Tongue (tissue), 2 donors: ENCODE measurements around the gene P4HB. TPM values are rescaled to one million over a fixed set of nuclear protein-coding genes. Genes with fewer than 3 reads are reported as not detected.

Experiments used
- DNase-seq: peaks from one replicate; pipeline ENCODE4 v3.0.0-alpha.2; 2015
- total RNA-seq: library from RNA; depleted of rRNA; stranded (reverse); fragments of >200 nt; gene quantifications from one replicate; pipeline ENCODE4 v1.2.3, GENCODE V29; 2014

The P4HB gene
- total RNA-seq = 389 TPM

DNA sequence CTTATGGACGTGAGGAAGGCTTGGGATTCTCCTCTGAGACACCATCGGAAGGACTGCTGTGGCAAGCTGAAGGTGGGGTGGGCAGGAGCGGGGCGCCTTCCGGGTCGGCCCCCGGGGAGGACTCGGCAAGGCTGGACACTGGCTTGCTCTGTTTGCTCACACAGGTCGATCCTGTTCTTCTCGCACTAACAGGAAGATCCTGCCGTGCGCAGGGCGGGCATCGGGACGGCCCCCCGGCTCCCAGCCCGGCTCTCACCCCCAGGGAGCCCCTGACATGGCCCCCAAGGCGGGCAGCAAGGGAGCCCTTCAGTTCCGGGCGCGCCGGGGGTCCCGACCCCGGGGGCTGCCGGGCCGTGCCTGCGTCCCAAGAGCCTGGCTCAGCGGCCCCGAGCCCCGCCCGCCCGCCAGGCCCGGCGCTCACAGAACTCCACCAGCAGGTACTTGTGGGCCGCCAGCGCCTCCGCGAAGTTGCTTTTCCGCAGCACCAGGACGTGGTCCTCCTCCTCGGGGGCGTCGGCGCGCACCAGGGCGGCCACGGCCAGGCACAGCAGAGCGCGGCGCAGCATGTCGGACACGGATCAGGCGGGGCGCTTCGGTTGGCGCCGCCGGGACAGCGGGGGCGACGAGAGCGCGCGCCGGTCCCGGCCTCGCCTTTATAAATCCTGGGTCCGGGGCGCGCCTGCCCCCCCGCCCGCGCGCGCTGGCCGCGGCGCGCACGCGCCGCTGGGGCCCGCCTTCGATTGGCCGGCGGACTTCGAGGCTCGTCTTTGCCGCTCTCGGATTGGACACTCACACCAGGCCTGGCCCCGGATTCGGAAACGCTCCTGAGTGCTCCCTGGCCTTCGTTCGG lies at the start of gene P4HB:
Gene P4HB, minus strand, starts transcription at position 630 of the 850 bp plus-strand sequence. Its CDS starts 64 bp downstream, at position 566.
- DNase-seq = no peak

DNA sequence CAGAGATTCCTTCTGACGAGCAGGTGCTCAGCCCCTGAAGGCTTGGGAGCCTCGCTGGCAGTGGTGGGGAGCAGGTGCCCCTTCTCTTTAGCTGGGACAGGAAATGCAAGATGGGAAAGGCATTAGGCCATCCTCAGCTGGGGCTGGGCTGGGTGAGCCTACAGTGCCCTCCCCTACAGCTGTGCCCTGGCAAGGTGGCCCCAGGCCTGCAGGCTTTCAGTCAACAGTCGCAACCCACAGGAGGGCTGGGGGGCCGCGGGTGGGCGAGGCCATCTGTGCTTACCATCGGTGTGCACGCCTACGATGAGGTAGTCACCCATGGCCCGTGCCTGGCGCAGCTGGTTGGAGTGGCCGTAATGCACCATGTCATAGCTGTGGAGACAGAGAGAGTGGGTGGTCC lies 48.9 kb upstream of the P4HB start:
- DNase-seq = no peak

DNA sequence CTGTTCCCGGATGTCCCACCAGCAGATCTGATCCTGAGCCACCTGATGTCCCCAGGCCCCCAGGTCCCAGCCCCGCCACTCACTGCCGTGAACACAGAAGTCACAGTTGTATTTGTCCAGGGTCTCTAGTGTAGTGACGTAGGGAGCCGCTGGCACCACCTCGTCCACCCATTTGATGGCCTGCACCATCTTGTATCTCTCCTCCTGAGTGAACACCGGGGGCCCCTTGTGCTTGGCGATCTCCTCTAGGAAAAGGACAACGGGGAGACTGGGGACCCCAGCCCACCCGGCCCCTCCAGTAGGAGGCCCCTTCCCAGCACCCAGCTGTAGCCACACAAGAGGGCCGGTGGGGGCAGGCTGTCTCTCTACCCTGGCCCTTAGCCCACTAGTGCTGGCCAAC lies 48.5 kb upstream of the P4HB start:
- DNase-seq = no peak

- DNase-seq = no peak
Measured at GRCh38 chr17:81907219-81908145, 47.1 kb upstream of the P4HB start.

DNA sequence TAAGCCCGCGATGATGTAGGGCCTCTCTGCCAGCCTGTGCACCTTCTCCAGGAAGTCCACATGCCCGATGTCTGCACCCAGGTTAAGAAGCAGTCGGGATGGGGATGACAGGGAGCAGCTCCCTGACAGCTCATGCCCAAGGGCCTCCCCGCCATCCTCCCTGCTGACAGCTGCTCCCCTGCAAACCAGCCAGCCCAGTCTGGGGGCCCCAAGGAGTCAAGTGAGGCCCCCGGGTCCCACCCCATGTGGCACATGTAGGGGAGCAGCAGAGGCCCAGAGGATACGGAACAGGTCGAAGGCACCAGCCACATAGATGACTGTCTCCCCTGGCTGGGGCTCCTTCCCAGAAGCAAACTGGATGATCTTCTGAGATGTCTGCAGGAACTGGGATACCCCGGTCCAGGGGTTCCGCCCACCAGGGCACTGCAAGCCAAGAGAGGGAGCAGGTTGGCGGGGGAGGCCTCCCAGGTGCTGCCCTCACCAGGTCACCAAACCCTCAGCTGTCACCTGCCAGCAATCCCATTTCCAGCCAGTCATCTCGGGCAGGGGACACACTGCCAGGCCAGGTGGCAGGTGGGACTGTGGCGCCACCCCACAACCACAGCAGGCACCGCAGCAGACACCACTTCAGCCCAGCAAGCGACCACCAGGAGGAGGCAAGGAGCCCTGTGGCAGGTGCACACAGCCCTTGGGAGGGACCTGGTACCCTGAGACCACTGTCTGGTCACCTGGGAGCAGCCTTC lies 46.3 kb upstream of the P4HB start:
- DNase-seq = no peak

GRCh38 chr17:81905993-81906392 lies 45.7 kb upstream of the P4HB start:
- DNase-seq = no peak

- no peak for DNase-seq
Measured at GRCh38 chr17:81905424-81905875, 45.1 kb upstream of the P4HB start.

GRCh38 chr17:81904600-81905423 lies 44.5 kb upstream of the P4HB start:
- DNase-seq = no peak

GRCh38 chr17:81903896-81904599 lies 43.7 kb upstream of the P4HB start:
- no peak for DNase-seq

GRCh38 chr17:81903415-81903831 lies 43.1 kb upstream of the P4HB start:
- DNase-seq = no peak

- no peak for DNase-seq
Measured at GRCh38 chr17:81902653-81903414, 42.5 kb upstream of the P4HB start.

- peak; percentile 40 for DNase-seq
Measured at GRCh38 chr17:81902023-81902652, 41.8 kb upstream of the P4HB start, which contains the start of gene NPB. TSS of gene NPB (plus strand) at chr17:81902238. CDS start at chr17:81902278, 40 bp downstream.

DNA sequence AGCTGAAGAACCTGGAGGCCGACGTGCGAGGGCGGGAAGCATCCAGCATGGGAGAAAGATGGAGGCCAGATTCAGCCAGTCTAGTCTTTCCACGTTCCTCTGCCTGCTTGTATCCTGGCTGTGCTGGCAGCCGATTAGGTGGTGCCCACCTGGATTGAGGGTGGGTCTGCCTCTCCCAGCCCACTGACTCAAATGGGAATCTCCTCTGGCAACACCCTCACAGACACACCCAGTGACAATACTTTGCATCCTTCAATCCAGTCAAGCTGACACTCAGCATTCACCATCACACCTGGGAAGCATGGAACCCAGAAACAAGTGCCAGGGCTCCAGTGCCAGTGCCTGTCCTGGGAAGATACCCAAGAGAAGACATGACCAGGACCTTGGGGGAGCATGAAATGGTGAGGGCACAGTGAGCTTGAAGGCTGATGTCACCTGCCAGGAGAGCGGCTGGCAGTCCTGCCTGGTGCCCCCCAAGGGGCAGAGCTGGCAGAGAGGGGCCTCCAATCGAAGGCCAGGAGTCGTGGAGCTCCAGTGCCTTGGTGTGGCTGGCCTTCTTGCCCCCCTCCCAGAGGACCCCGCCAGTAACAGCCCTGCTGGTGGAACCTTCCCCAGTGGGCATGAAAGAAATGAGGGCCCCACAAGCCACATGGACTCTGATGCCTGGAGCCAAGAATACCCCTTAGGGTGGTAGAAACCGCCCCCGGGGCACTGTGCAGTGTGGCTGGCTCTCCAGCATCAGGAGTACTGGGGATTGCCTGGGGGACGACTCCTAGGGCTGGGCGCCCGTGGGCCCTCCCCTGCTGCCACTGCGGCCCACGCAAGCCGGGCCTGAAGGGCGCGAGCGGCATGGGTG lies 41.1 kb upstream of the P4HB start:
- no peak for DNase-seq

- no peak for DNase-seq
Measured at GRCh38 chr17:81900181-81900820, 40.0 kb upstream of the P4HB start.

- DNase-seq = no peak
Measured at GRCh38 chr17:81899514-81900166, 39.3 kb upstream of the P4HB start.

- DNase-seq = no peak
Measured at GRCh38 chr17:81898885-81899284, 38.5 kb upstream of the P4HB start.
